Measurements from ENCODE around the gene RAB29. TPM values are rescaled to one million over a fixed set of nuclear protein-coding genes. Genes with fewer than 3 reads are reported as not detected.

Gene RAB29
- polyA plus RNA-seq, 3 donors = 23.2 to 32.2 (median 31.5) TPM

DNA sequence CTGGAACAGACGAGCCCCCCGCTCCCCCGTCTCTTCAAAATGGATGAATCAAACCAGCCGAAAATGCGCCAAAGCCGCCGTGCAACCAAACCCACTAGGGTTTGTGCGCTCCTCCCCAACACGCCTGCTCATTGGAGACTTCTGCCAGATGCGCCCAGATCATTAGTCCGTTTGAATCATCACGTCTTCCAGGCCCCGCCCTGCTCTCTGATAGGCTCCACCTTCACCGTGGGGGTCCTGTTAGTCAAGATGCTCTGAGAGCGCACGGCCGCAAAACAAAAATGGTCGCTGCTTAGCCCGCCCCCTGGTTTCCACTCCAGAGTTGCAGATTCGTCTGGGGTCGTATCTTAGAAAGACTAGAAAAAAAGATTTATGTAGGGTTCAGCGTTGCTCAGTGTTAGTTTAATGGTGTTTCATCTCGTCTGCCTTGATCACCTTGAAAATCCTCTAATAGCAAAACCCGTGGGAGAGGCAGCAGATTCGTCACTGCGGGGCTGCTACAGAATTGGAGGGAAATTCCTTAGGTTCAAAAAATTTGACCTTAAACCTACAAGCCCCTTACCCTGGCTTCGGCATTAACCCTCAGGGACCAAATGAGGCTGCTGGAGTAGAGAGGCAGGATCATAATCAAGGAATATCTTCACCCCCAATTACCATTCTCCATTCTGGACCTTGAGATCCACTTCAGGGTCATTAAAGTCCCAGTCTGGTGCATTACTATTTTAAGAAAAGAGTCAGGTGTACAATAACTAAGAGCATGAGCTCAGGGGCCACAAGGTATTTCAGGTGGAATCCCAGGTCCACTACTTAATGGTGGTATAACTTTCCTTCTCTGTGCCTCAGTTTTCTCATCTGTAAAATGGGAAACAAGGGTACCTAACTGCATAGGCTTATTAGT, 24.9 kb downstream of the RAB29 start, which contains the start of gene NUCKS1:
TSS of gene NUCKS1 (minus strand) at position 45 of the 898 bp plus-strand sequence. CDS start 209 bp downstream, outside the sequence.
- peak within 1 kb of the TSS; percentile 97 to 99 for H3K4me3 Mint-ChIP-seq
- intact Hi-C loops (cut with micrococcal nuclease) = loop anchor here in 1 of 2 donors (5.0 kb wide), 1 partner anchor 628 kb away; the partner anchor contains the start of gene RBBP5

More for the DNA sequence above, 24.9 kb downstream of the RAB29 start, which contains the start of gene NUCKS1:
- peaks cover 0 to 3% (median 0%) of the 10 kb centered on the region in 7 donors for H3K9me3 Mint-ChIP-seq
- no peaks in the 10 kb centered on the region for H3K36me3 Mint-ChIP-seq
- Histone ChIP-seq H3K36me3 (replicated peaks in 1 of 2; ENCODE audit: control insufficient read depth in 1 of 2, insufficient read depth in 2 of 2, low read length in 2 of 2) (no peaks in the 10 kb centered on the region), H3K9me3 (replicated peaks in 1 of 2; ENCODE audit: control insufficient read depth in 1 of 2, insufficient read depth in 1 of 2, low read length in 2 of 2) (no peaks in the 10 kb centered on the region), H3K4me3 (replicated peaks in 1 of 3; ENCODE audit: low read depth in 2 of 3, low read length in 3 of 3) (peak within 1 kb of the TSS; percentile 87 to 94 (median 92)), H3K4me1 (ENCODE audit: control insufficient read depth in 1 of 2, insufficient read depth in 2 of 2, low read length in 2 of 2) (peaks cover 14 to 27% of the 10 kb centered on the region in 2 donors), H4K20me1 (ENCODE audit: insufficient read depth, low read length) (peaks cover 24% of the 10 kb centered on the region), H3K79me2 (ENCODE audit: insufficient read depth, low read length) (peaks cover 45% of the 10 kb centered on the region), H3K27me3 (ENCODE audit: control insufficient read depth in 2 of 2, insufficient read depth in 2 of 2, low read length in 2 of 2) (no peaks in the 10 kb centered on the region), H3K27ac (ENCODE audit: low read depth in 1 of 2, low read length in 2 of 2) (peak within 1 kb of the TSS; percentile 88 to 95), H2AFZ (ENCODE audit: insufficient read depth, low read depth, low read length, poor library complexity, severe bottlenecking) (peak within 1 kb of the TSS; percentile 78), H3K9ac (ENCODE audit: insufficient read depth, low read length, poor library complexity, severe bottlenecking) (peak within 1 kb of the TSS; percentile 85), H3K4me2 (replicated peaks; ENCODE audit: extremely low read depth, low read length, poor library complexity, severe bottlenecking) (peak within 1 kb of the TSS; percentile 93)
- H3K27me3 Mint-ChIP-seq (ENCODE audit: low read depth in 3 of 3) = peaks cover 1 to 3% (median 2%) of the 10 kb centered on the region in 3 donors
- DNase-seq = peak; percentile 96 to 97 (median 97)
- TF ChIP-seq, protein P1, sequence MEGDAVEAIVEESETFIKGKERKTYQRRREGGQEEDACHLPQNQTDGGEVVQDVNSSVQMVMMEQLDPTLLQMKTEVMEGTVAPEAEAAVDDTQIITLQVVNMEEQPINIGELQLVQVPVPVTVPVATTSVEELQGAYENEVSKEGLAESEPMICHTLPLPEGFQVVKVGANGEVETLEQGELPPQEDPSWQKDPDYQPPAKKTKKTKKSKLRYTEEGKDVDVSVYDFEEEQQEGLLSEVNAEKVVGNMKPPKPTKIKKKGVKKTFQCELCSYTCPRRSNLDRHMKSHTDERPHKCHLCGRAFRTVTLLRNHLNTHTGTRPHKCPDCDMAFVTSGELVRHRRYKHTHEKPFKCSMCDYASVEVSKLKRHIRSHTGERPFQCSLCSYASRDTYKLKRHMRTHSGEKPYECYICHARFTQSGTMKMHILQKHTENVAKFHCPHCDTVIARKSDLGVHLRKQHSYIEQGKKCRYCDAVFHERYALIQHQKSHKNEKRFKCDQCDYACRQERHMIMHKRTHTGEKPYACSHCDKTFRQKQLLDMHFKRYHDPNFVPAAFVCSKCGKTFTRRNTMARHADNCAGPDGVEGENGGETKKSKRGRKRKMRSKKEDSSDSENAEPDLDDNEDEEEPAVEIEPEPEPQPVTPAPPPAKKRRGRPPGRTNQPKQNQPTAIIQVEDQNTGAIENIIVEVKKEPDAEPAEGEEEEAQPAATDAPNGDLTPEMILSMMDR (IDR thresholded peaks at IDR 0.05) = no peak
- peaks cover 22% of the 10 kb centered on the region for H3K4me1 Mint-ChIP-seq
- peak within 1 kb of the TSS; percentile 94 to 100 (median 97) for H3K27ac Mint-ChIP-seq
- 0% methylated on average over 16 of the region's 27 CpGs for WGBS (ENCODE audit: insufficient coverage)

All from CD14-positive monocyte (primary cell).